Activated B cell treated with CpG ODN at 0.5 μM for 24 hours (primary cell): ENCODE results near the gene SMARCA4. TPM values are rescaled to one million over a fixed set of nuclear protein-coding genes. Genes with fewer than 3 reads are reported as not detected.
A peak's percentile ranks its signal among the peaks of the same experiment; 100 is the strongest.
"Not testable (repeated sequence)": the region's sequence is repeated elsewhere in the genome, so short reads cannot be mapped to it uniquely, and the experiment has no call there.

ENCODE experiments used
- ATAC-seq: fragments of 200-7000 bp; cut with Tn5 transposase; one replicate; pipeline ENCODE4 v1.10.0; 2021; ENCODE audit warnings: low read depth, mild to moderate bottlenecking, moderate library complexity
- CTCF ChIA-PET: fragments of 350-600 bp; sonication (Branson Sonifier 250); formaldehyde crosslinking; loops from one replicate; lab custom pipeline; 2021; ENCODE audit warnings: antibody characterized with exemption; lab: Charles Lee
- POLR2A ChIA-PET: fragments of 350-600 bp; sonication (Branson Sonifier 250); formaldehyde crosslinking; loops from one replicate; lab custom pipeline; 2021; ENCODE audit warnings: antibody characterized with exemption; lab: Charles Lee
- DNase-seq: peaks from one replicate; pipeline ENCODE4 v3.0.0; 2022
- H3K27ac Mint-ChIP-seq: one replicate; pipeline ENCODE4 v1.8.0; 2020; ENCODE audit warnings: mixed read lengths
- H3K27me3 Mint-ChIP-seq: one replicate; pipeline ENCODE4 v1.8.0; 2021; ENCODE audit warnings: mixed read lengths
- H3K36me3 Mint-ChIP-seq: one replicate; pipeline ENCODE4 v1.8.0; 2021; ENCODE audit warnings: low read depth, mixed read lengths
- H3K4me1 Mint-ChIP-seq: one replicate; pipeline ENCODE4 v1.8.0; 2021; ENCODE audit warnings: mixed read lengths
- H3K4me3 Mint-ChIP-seq: one replicate; pipeline ENCODE4 v1.8.0; 2020; ENCODE audit warnings: mild to moderate bottlenecking, mixed read lengths
- H3K9me3 Mint-ChIP-seq: one replicate; pipeline ENCODE4 v1.8.0; 2020; ENCODE audit warnings: mixed read lengths
- intact Hi-C: fragments of 100-400 bp; cut with micrococcal nuclease; formaldehyde crosslinking; loops from one replicate; pipeline ENCODE4 v1.15.1; 2024
- total RNA-seq: library from RNA; stranded (reverse); gene quantifications from 2 replicates; pipeline ENCODE4 v1.2.3, GENCODE V29; 2022
- TF ChIP-seq, protein P1 (sequence below): fragments of 200-600 bp; IDR thresholded peaks from one replicate; pipeline ENCODE4 v1.8.0; 2022; ENCODE audit warnings: antibody characterized with exemption, mild to moderate bottlenecking

SMARCA4 gene
- total RNA-seq, 1 donor from 2014 or later: 93.6 TPM

- ChIA-PET POLR2A (interaction anchor here (0.6 kb wide), 2 partner anchors 348 to 1861 kb away, joined by 3 read pairs; partner anchors contain the start of gene RNASEH2A), CTCF (interaction anchor here (1.3 kb wide), 1 partner anchor 51 kb away, joined by 3 read pairs; no protein-coding TSS in a partner anchor)
- Mint-ChIP-seq H3K9me3 (no peaks in the 10 kb centered on the region), H3K36me3 (no peaks in the 10 kb centered on the region), H3K4me3 (no peak overlapping the region), H3K4me1 (peaks cover 4% of the 10 kb centered on the region), H3K27me3 (no peaks in the 10 kb centered on the region), H3K27ac (no peak overlapping the region)
- intact Hi-C loops: no loop called here
- TF ChIP-seq, protein P1, sequence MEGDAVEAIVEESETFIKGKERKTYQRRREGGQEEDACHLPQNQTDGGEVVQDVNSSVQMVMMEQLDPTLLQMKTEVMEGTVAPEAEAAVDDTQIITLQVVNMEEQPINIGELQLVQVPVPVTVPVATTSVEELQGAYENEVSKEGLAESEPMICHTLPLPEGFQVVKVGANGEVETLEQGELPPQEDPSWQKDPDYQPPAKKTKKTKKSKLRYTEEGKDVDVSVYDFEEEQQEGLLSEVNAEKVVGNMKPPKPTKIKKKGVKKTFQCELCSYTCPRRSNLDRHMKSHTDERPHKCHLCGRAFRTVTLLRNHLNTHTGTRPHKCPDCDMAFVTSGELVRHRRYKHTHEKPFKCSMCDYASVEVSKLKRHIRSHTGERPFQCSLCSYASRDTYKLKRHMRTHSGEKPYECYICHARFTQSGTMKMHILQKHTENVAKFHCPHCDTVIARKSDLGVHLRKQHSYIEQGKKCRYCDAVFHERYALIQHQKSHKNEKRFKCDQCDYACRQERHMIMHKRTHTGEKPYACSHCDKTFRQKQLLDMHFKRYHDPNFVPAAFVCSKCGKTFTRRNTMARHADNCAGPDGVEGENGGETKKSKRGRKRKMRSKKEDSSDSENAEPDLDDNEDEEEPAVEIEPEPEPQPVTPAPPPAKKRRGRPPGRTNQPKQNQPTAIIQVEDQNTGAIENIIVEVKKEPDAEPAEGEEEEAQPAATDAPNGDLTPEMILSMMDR: no peak
- DNase-seq: no peak
- no peak for ATAC-seq
Measured at GRCh38 chr19:10945264-10945663, 15.6 kb upstream of the SMARCA4 start.

GRCh38 chr19:10946958-10947657 lies 13.7 kb upstream of the SMARCA4 start:
- H3K27me3 Mint-ChIP-seq: no peaks in the 10 kb centered on the region
- ChIA-PET CTCF (no interaction called here), POLR2A (no interaction called here)
- no peaks in the 10 kb centered on the region for H3K9me3 Mint-ChIP-seq
- ATAC-seq (no peak), DNase-seq (no peak)
- H3K27ac Mint-ChIP-seq: no peak overlapping the region
- intact Hi-C loops: no loop called here
- peaks cover 1% of the 10 kb centered on the region for H3K4me1 Mint-ChIP-seq
- H3K4me3 Mint-ChIP-seq: no peak overlapping the region
- TF ChIP-seq, protein P1: no peak
- no peaks in the 10 kb centered on the region for H3K36me3 Mint-ChIP-seq

- ChIA-PET CTCF (interaction anchor here (0.5 to 1.5 kb wide), 3 partner anchors 11 to 174 kb away, joined by 3 to 6 read pairs (median 4); no protein-coding TSS in a partner anchor), POLR2A (no interaction called here)
- no peaks in the 10 kb centered on the region for H3K9me3 Mint-ChIP-seq
- intact Hi-C loops: no loop called here
- no peaks in the 10 kb centered on the region for H3K27me3 Mint-ChIP-seq
- no peak for DNase-seq
- TF ChIP-seq, protein P1: no peak
- H3K36me3 Mint-ChIP-seq: no peaks in the 10 kb centered on the region
- ATAC-seq: no peak
- peaks cover 5% of the 10 kb centered on the region for H3K4me1 Mint-ChIP-seq
- H3K4me3 Mint-ChIP-seq: no peak overlapping the region
- H3K27ac Mint-ChIP-seq: no peak overlapping the region
Measured at GRCh38 chr19:10952809-10953208, 8.0 kb upstream of the SMARCA4 start.

GRCh38 chr19:10959277-10959968 lies 1.4 kb upstream of the SMARCA4 start:
- intact Hi-C loops, DNase-seq, CTCF ChIA-PET, ATAC-seq, H3K36me3 Mint-ChIP-seq, H3K9me3 Mint-ChIP-seq, H3K27me3 Mint-ChIP-seq: not testable (repeated sequence)
- H3K4me1 Mint-ChIP-seq: peaks cover 34% of the 10 kb centered on the region
- POLR2A ChIA-PET: interaction anchor here (0.5 to 1.9 kb wide), 7 partner anchors 15 to 617 kb away, joined by 3 to 9 read pairs (median 4); no protein-coding TSS in a partner anchor
- H3K4me3 Mint-ChIP-seq: peak overlapping the region; percentile 87
- H3K27ac Mint-ChIP-seq: peak overlapping the region; percentile 87

GRCh38 chr19:10961073-10961860 lies 437 bp downstream of the SMARCA4 start:
- H3K27ac Mint-ChIP-seq: peak overlapping the region; percentile 84
- H3K4me1 Mint-ChIP-seq: peaks cover 40% of the 10 kb centered on the region
- intact Hi-C loops: loop anchor here (1.0 to 5.0 kb wide), 4 partner anchors 18 to 134 kb away; partner anchors contain the start of genes TIMM29 and YIPF2
- H3K9me3 Mint-ChIP-seq: no peaks in the 10 kb centered on the region
- peaks cover 5% of the 10 kb centered on the region for H3K36me3 Mint-ChIP-seq
- DNase-seq (peak; percentile 74), ATAC-seq (peak; percentile 48)
- TF ChIP-seq, protein P1: no peak
- no peaks in the 10 kb centered on the region for H3K27me3 Mint-ChIP-seq
- peak overlapping the region; percentile 93 for H3K4me3 Mint-ChIP-seq
- ChIA-PET POLR2A (interaction anchor here (0.6 to 1.9 kb wide), 10 partner anchors 10 to 805 kb away, joined by 3 to 12 read pairs (median 3); partner anchors contain the start of gene TMED1), CTCF (no interaction called here)
